ENCODE data around the gene SNPH.
A peak's percentile ranks its signal among the peaks of the same experiment; 100 is the strongest.

Gene SNPH

GRCh38 chr20:1326031-1326930, 60.2 kb downstream of the SNPH start:
- peaks cover 7% of the 10 kb centered on the region for H3K4me1 ChIP-seq (ENCODE audit: insufficient read depth, low read length)

DNA sequence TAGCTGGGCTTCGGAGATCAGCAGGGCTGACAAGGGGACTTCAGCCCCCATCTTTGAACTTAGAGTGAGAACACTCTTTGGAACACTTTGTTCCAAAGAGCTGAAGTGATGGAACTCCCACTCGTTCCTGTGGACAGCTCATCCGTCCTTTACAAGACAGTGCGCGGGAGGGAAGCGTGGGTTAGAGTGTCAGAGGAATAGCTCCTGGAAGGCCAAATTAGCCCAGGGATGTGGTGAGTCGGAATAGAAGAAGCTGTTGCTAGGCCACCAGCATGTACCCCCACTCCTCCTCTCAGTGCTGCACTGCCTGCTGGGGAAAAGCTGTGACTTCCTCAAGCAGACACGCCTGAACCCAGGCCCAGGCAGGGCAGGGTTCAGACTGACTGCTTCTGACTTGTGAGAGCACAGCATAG, 61.2 kb downstream of the SNPH start:
- peaks cover 7% of the 10 kb centered on the region for H3K4me1 ChIP-seq (ENCODE audit: insufficient read depth, low read length)
- no peaks in the 10 kb centered on the region for H3K36me3 ChIP-seq (ENCODE audit: insufficient read depth, low read length)
- no peaks in the 10 kb centered on the region for H3K9me3 ChIP-seq (ENCODE audit: control insufficient read depth, insufficient read depth, low read length)
- no peak overlapping the region for H3K9ac ChIP-seq (ENCODE audit: low read depth, low read length)

More at GRCh38 chr20:1326031-1326930, 60.2 kb downstream of the SNPH start:
- Histone ChIP-seq H3K9me3 (ENCODE audit: control insufficient read depth, insufficient read depth, low read length) (no peaks in the 10 kb centered on the region), H3K36me3 (ENCODE audit: insufficient read depth, low read length) (no peaks in the 10 kb centered on the region), H3K9ac (ENCODE audit: low read depth, low read length) (peak overlapping the region; percentile 99)

GRCh38 chr20:1327827-1328679, 62.0 kb downstream of the SNPH start:
- peaks cover 7% of the 10 kb centered on the region for H3K4me1 ChIP-seq (ENCODE audit: insufficient read depth, low read length)
- H3K9ac ChIP-seq (ENCODE audit: low read depth, low read length), result no peak overlapping the region
- H3K9me3 ChIP-seq (ENCODE audit: control insufficient read depth, insufficient read depth, low read length), result no peaks in the 10 kb centered on the region
- H3K36me3 ChIP-seq (ENCODE audit: insufficient read depth, low read length), result no peaks in the 10 kb centered on the region

GRCh38 chr20:1328680-1329330, 62.7 kb downstream of the SNPH start, which contains the start of gene SDCBP2:
Gene SDCBP2 (minus strand): TSS chr20:1329139. CDS start chr20:1320416, 8,723 bp downstream.
- peaks cover 7% of the 10 kb centered on the region for H3K4me1 ChIP-seq (ENCODE audit: insufficient read depth, low read length)
- H3K9me3 ChIP-seq (ENCODE audit: control insufficient read depth, insufficient read depth, low read length), result no peaks in the 10 kb centered on the region
- H3K9ac ChIP-seq (ENCODE audit: low read depth, low read length), result no peak within 1 kb of the TSS
- H3K36me3 ChIP-seq (ENCODE audit: insufficient read depth, low read length), result no peaks in the 10 kb centered on the region

- no peaks in the 10 kb centered on the region for H3K9me3 ChIP-seq (ENCODE audit: control insufficient read depth, insufficient read depth, low read length)
- H3K9ac ChIP-seq (ENCODE audit: low read depth, low read length), result no peak overlapping the region
- H3K4me1 ChIP-seq (ENCODE audit: insufficient read depth, low read length), result peaks cover 7% of the 10 kb centered on the region
- no peaks in the 10 kb centered on the region for H3K36me3 ChIP-seq (ENCODE audit: insufficient read depth, low read length)
These were observed 64.2 kb downstream of the SNPH start for GRCh38 chr20:1330075-1330830.

DNA sequence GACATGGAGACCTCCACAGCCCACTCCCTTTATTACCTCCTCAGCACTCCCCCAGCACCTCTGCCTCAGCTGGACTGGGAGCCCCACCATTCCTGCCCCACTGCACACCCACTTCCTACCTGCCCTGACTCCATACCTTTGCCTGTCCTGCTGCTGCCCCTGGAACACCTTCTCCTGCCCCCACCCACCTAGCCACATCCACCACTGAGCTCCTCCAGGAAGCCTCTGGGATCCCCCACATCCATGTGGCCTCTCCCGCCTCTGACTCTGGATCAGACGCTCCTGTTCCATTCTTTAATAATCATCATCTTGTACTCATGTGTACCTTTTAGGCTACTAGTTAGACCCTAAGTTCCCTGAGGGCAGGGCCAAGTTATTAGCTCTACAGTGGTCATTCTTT, 65.0 kb downstream of the SNPH start:
- Histone ChIP-seq H3K36me3 (ENCODE audit: insufficient read depth, low read length) (no peaks in the 10 kb centered on the region), H3K4me1 (ENCODE audit: insufficient read depth, low read length) (peaks cover 7% of the 10 kb centered on the region), H3K9me3 (ENCODE audit: control insufficient read depth, insufficient read depth, low read length) (no peaks in the 10 kb centered on the region), H3K9ac (ENCODE audit: low read depth, low read length) (no peak overlapping the region)

DNA sequence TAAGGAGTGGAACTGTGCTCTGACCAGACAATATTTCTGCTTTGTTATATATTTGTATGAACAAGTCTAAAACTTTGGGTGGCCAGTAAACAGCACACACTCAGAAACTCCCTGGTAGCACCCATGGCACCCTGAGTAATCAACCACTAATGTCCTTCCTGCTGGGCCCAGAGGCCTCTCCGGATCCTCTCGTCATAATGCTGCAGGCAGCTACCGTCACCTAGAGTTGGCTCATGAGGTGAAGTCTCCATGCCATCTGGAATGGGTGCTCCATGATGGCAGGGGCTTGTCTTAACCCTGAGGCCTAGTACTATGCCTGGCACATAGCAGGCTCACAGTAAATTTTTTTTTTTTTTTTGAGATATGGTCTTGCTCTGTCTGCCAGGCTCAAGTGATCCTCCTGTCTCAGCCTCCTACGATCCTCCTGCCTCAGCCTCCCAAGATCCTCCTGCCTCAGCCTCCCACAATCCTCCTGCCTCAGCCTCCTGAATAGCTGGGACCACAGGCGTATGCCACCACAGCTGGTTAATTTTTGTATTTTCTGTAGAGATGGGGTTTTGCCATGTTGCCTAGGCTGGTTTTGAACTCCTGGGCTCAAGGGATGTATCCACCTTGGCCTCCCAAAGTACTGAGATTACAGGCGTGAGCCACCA, 65.8 kb downstream of the SNPH start:
- Histone ChIP-seq H3K9me3 (ENCODE audit: control insufficient read depth, insufficient read depth, low read length) (no peaks in the 10 kb centered on the region), H3K4me1 (ENCODE audit: insufficient read depth, low read length) (peaks cover 6% of the 10 kb centered on the region), H3K9ac (ENCODE audit: low read depth, low read length) (no peak overlapping the region), H3K36me3 (ENCODE audit: insufficient read depth, low read length) (no peaks in the 10 kb centered on the region)

DNA sequence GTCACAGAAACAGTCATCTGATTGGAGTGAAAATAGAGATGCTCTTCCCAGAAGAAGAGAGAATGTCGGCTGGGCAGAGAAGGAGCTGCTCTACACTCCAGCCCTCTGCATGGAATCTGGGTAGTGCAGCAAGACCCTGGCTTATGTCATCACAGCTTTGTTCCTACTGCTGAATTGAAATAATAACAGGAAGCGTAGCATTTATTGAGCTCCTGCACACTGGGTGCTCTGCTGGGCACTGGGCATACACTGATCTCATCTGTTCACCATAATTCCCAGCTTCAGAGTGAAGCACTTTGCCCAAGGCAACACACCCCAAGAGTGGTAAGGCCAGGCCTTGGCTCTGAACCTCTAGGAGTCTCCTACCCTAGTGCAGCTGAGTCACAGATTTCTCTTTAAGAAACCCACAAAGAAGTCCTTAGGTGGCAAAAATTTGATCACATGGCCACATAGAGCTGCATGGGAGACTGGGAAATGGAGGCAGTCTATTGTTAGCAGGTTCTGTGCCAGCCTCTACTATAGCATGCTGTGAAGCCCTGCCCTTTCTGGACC, 66.7 kb downstream of the SNPH start:
- Histone ChIP-seq H3K9ac (ENCODE audit: low read depth, low read length) (no peak overlapping the region), H3K36me3 (ENCODE audit: insufficient read depth, low read length) (no peaks in the 10 kb centered on the region), H3K4me1 (ENCODE audit: insufficient read depth, low read length) (no peaks in the 10 kb centered on the region; the same call in 1 of the 2 replicates), H3K9me3 (ENCODE audit: control insufficient read depth, insufficient read depth, low read length) (no peaks in the 10 kb centered on the region)

- Histone ChIP-seq H3K9me3 (ENCODE audit: control insufficient read depth, insufficient read depth, low read length) (no peaks in the 10 kb centered on the region), H3K4me1 (ENCODE audit: insufficient read depth, low read length) (no peaks in the 10 kb centered on the region), H3K9ac (ENCODE audit: low read depth, low read length) (no peak overlapping the region), H3K36me3 (ENCODE audit: insufficient read depth, low read length) (no peaks in the 10 kb centered on the region)
These were observed 67.6 kb downstream of the SNPH start for GRCh38 chr20:1333462-1334369.

DNA sequence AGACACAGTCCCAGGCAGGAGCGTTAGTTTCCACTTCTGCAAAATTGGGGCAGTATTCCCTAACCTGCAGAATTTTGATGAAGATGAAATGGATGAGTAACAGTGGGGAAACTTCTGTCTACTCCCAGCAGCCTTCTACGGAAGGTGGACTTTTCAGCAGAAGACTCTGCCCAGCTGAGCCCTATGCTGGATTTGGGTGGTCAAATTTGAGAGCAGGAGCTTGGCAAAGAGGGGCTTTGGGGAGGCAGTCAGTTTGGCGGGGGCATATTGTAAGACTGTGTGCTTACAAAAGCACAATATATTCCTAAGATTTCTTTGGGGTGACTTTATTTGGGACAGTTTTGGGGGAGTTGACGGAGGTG, 68.3 kb downstream of the SNPH start:
- Histone ChIP-seq H3K9ac (ENCODE audit: low read depth, low read length) (no peak overlapping the region), H3K36me3 (ENCODE audit: insufficient read depth, low read length) (no peaks in the 10 kb centered on the region), H3K9me3 (ENCODE audit: control insufficient read depth, insufficient read depth, low read length) (no peaks in the 10 kb centered on the region), H3K4me1 (ENCODE audit: insufficient read depth, low read length) (no peaks in the 10 kb centered on the region)

DNA sequence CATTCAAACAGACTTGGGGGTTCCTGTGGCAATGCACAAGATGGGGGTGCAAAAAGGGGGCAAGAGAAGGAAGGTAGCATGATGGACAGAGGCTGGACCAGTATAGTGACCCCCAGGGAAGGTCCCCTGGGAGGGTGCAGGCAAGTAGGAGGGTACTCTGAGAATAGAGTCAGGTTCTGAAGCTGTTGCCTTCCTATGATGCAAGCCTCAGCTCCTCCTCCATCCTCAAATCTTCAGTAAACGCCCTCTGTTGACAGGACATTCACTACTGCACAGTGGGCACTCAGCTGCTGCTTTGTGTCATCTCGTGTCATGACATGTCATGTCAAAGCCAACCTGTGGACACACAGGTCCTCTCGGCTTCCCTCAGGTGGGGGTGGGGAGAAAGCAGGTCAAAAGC, 68.7 kb downstream of the SNPH start:
- Histone ChIP-seq H3K9me3 (ENCODE audit: control insufficient read depth, insufficient read depth, low read length) (no peaks in the 10 kb centered on the region), H3K36me3 (ENCODE audit: insufficient read depth, low read length) (no peaks in the 10 kb centered on the region), H3K4me1 (ENCODE audit: insufficient read depth, low read length) (no peaks in the 10 kb centered on the region)

GRCh38 chr20:1335961-1336698, 70.0 kb downstream of the SNPH start:
- H3K36me3 ChIP-seq (ENCODE audit: insufficient read depth, low read length), result no peaks in the 10 kb centered on the region
- H3K4me1 ChIP-seq (ENCODE audit: insufficient read depth, low read length), result no peaks in the 10 kb centered on the region
- H3K9ac ChIP-seq (ENCODE audit: low read depth, low read length), result no peak overlapping the region
- H3K9me3 ChIP-seq (ENCODE audit: control insufficient read depth, insufficient read depth, low read length), result no peaks in the 10 kb centered on the region

More for the DNA sequence above, 68.7 kb downstream of the SNPH start:
- no peak overlapping the region for H3K9ac ChIP-seq (ENCODE audit: low read depth, low read length)
